Common myeloid progenitor, CD34-positive (primary cell): ENCODE data around the gene PALM2AKAP2.

Source experiments
- CTCF ChIA-PET: fragments of 350-600 bp; sonication (Branson Sonifier 250); formaldehyde crosslinking; loops from one replicate; lab custom pipeline; 2021; ENCODE audit warnings: antibody characterized with exemption; lab: Charles Lee
- POLR2A ChIA-PET: fragments of 350-600 bp; sonication (Branson Sonifier 250); formaldehyde crosslinking; loops from one replicate; lab custom pipeline; 2021; ENCODE audit warnings: antibody characterized with exemption; lab: Charles Lee
- DNase-seq, 3 donors: peaks; one replicate each; pipeline versions ENCODE4 v3.0.0 to v3.0.0-alpha.2; 2013
- H3K27ac ChIP-seq, 2 experiments: 1 replicate in 1 of 2; 2 replicates in 1 of 2; pipeline ENCODE4 v1.7.0; 2013; ENCODE audit warnings: inconsistent platforms in 2 of 2, low read length in 2 of 2, mild to moderate bottlenecking in 2 of 2, low read depth in 1 of 2, moderate library complexity in 1 of 2; ENCODE audit not compliant: severe bottlenecking in 2 of 2, insufficient read depth in 1 of 2, poor library complexity in 1 of 2
- H3K27me3 ChIP-seq, 5 experiments: replicated peaks in 2 of 5; 1 replicate in 3 of 5; 2 replicates in 2 of 5; pipeline versions ENCODE4 v1.6.1 to v1.7.0; 2013; ENCODE audit warnings: low read length in 4 of 5, mild to moderate bottlenecking in 2 of 5, moderate library complexity in 2 of 5, inconsistent platforms in 1 of 5; ENCODE audit not compliant: insufficient read depth in 5 of 5, control insufficient read depth in 4 of 5
- H3K36me3 ChIP-seq, 4 experiments: 1 replicate in 2 of 4; 2 replicates in 2 of 4; pipeline versions ENCODE4 v1.6.1 to v1.7.0; 2013; ENCODE audit warnings: low read length in 3 of 4, control low read depth in 1 of 4, mild to moderate bottlenecking in 1 of 4; ENCODE audit not compliant: control insufficient read depth in 4 of 4, insufficient read depth in 4 of 4
- H3K4me1 ChIP-seq, 4 experiments: 1 replicate in 3 of 4; 2 replicates in 1 of 4; pipeline versions ENCODE4 v1.6.1 to v1.7.1; 2013; ENCODE audit warnings: low read length in 3 of 4, mild to moderate bottlenecking in 3 of 4, control low read depth in 1 of 4, inconsistent platforms in 1 of 4, moderate library complexity in 1 of 4; ENCODE audit not compliant: control insufficient read depth in 4 of 4, insufficient read depth in 4 of 4; ENCODE audit errors: control extremely low read depth in 1 of 4
- H3K4me3 ChIP-seq, 7 experiments: 1 replicate in 4 of 7; 2 replicates in 3 of 7; pipeline versions ENCODE4 v1.5.1 to v1.7.0; 2013; ENCODE audit warnings: mild to moderate bottlenecking in 7 of 7, low read length in 6 of 7, moderate library complexity in 6 of 7, inconsistent platforms in 2 of 7, low read depth in 2 of 7, control low read depth in 1 of 7; ENCODE audit not compliant: insufficient read depth in 4 of 7, control insufficient read depth in 1 of 7; ENCODE audit errors: extremely low read depth in 1 of 7
- H3K9me3 ChIP-seq, 5 experiments: 1 replicate in 4 of 5; 2 replicates in 1 of 5; pipeline versions ENCODE4 v1.6.1 to v1.7.1; 2013; ENCODE audit warnings: low read length in 4 of 5, mild to moderate bottlenecking in 2 of 5, inconsistent platforms in 1 of 5, low read depth in 1 of 5, moderate library complexity in 1 of 5; ENCODE audit not compliant: control insufficient read depth in 4 of 5, insufficient read depth in 2 of 5; ENCODE audit errors: control extremely low read depth in 1 of 5
- WGBS: methylation state at CpG from one replicate; pipeline ENCODE4 v1.1.5; 2013; ENCODE audit not compliant: insufficient coverage; 5-methylcytosine and 5-hydroxymethylcytosine counted together

The PALM2AKAP2 gene

DNA sequence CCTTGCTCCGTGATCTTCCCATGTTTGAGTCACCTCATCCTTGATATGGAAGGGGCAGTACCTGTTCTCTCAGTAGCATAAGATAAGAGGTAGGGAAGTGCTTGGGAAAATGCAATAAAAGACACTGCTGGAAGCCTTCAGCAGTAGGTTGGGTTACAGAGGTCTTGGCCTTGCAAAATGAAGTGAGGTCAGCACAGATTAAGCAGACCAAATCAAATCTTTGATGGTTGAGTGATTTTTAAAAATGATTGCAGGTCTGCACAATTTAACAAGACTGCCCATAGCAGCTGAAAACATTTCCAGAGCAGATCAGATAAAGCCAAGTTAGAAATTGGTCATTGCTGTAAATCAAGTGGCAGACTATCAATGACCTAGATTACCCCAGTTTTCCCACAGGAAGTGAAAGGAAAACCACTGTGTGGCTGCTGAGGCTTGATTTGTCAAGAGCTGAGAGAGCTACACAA is 32.9 kb downstream of the PALM2AKAP2 start:
- Histone ChIP-seq H3K4me3 (no peak overlapping the region), H3K36me3 (no peaks in the 10 kb centered on the region), H3K27me3 (peaks cover 0 to 65% (median 10%) of the 10 kb centered on the region in 5 experiments), H3K9me3 (peaks cover 0 to 4% (median 2%) of the 10 kb centered on the region in 5 experiments), H3K27ac (no peak overlapping the region), H3K4me1 (peaks cover 0 to 6% (median 2%) of the 10 kb centered on the region in 4 experiments)
- ChIA-PET CTCF (no interaction called here), POLR2A (no interaction called here)
- no CpG with 5 or more reads among the region's 1 CpG for WGBS
- DNase-seq = no peak

DNA sequence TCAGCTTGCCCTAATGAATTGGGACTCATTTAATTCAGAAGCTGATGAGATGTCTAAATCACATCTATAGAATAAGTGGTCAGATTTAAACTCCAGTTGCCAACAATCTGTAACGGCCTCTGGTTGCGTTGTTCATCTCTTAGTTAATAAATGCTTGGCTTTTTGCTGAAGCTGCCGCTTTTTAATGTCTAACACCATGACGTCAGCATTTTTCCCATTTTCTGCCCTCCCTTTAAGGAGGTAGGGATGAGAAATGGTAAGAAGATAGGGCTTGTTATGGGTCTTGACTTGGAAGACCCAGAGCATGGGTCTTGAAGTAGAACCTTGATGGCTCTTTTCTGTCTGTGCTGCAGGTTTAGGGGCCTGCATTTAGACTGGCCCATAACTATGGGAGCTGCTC is 33.3 kb downstream of the PALM2AKAP2 start:
- Histone ChIP-seq H3K4me3 (no peak overlapping the region), H3K9me3 (peaks cover 0 to 4% (median 0%) of the 10 kb centered on the region in 5 experiments), H3K27ac (no peak overlapping the region), H3K36me3 (no peaks in the 10 kb centered on the region), H3K4me1 (peaks cover 0 to 6% (median 2%) of the 10 kb centered on the region in 4 experiments), H3K27me3 (peaks cover 0 to 66% (median 10%) of the 10 kb centered on the region in 5 experiments)
- DNase-seq = no peak
- 71% methylated on average over 2 of the region's 4 CpGs for WGBS
- POLR2A ChIA-PET = no interaction called here
- CTCF ChIA-PET = no interaction called here

DNA sequence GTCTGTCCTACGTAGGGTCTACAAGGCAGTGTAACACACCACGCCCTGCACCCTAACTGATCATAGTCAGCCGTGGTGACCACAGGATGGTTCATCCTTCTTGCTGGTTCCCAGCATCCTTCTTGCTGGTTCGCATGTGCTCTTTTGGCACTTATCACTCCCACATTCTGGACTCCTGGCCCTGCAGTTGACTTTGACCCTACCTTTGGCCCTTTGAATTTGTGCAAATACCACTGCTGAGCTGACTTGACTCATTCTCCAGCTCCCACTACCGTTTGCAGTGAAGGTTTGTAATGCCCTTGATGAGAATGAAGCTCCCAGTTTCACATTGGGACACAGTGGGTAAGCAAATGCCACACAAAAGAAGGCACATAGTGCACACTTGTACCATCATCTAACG is 33.8 kb downstream of the PALM2AKAP2 start:
- H3K4me1 ChIP-seq = peaks cover 0 to 6% (median 2%) of the 10 kb centered on the region in 4 experiments
- H3K36me3 ChIP-seq = no peaks in the 10 kb centered on the region
- no peak overlapping the region for H3K27ac ChIP-seq
- DNase-seq = no peak
- WGBS = 97% methylated on average over 5 of the region's 6 CpGs
- peaks cover 0 to 63% (median 14%) of the 10 kb centered on the region in 5 experiments for H3K27me3 ChIP-seq
- POLR2A ChIA-PET = no interaction called here
- H3K9me3 ChIP-seq = peaks cover 0 to 4% (median 0%) of the 10 kb centered on the region in 5 experiments
- no peak overlapping the region for H3K4me3 ChIP-seq
- CTCF ChIA-PET = no interaction called here

DNA sequence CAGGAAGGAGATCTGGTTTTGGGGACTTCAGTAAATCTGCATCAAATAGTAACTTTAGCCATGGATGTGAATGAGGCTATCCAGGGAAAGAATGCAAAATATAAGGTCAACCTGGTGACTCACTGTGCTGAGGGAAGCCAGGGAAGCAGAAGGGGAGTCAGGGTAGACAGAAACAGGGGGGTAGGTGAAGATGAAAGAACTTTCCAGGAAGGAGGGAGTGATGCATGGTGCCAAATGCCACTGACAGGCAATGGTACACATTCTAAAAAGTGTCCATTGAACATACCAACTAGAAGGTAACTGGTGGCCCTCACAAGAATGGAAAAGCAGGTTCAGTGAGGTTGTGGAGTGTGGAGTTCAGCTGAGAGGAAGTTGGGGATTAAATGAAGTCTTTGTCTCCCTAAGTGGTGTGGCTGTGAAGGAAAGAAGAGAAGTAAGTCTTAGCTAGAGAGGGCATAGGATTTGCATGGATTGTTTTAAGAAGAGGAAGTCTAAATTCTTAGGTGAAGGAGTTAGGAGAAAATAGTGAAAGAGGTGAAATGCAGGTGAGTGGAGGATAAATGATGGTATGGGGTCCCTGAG is 35.5 kb downstream of the PALM2AKAP2 start:
- DNase-seq = no peak
- Histone ChIP-seq H3K4me1 (peaks cover 0 to 6% (median 2%) of the 10 kb centered on the region in 4 experiments), H3K27ac (no peak overlapping the region), H3K36me3 (no peaks in the 10 kb centered on the region), H3K4me3 (no peak overlapping the region), H3K9me3 (no peaks in the 10 kb centered on the region), H3K27me3 (peaks cover 0 to 60% (median 14%) of the 10 kb centered on the region in 5 experiments)
- CTCF ChIA-PET = interaction anchor here (1.0 to 3.1 kb wide), 4 partner anchors 95 to 244 kb away, joined by 3 to 41 read pairs (median 4); no protein-coding TSS in a partner anchor
- POLR2A ChIA-PET = no interaction called here

DNA sequence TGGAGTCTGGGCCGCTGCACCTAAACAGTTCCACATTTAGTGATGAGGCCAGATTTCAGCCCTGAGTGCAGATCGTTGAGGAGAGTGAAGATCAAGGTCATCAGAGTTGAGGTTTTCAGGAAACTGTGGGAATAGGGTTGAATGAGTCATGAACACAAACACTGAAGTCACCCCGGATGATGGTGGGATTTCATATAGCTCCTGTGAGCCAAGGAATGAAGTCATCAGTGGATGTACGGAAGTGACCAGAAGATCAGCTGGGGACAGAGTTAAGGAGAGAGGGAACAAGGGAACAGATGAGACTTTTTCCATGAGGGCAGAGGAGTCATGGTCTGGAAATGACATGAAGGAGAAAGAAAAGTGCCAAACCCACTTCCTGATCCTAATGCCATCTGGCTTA is 36.5 kb downstream of the PALM2AKAP2 start:
- Histone ChIP-seq H3K36me3 (no peaks in the 10 kb centered on the region), H3K27ac (no peak overlapping the region), H3K27me3 (peaks cover 0 to 55% (median 14%) of the 10 kb centered on the region in 5 experiments), H3K9me3 (no peaks in the 10 kb centered on the region), H3K4me3 (no peak overlapping the region), H3K4me1 (peaks cover 0 to 6% (median 2%) of the 10 kb centered on the region in 4 experiments)
- whole genome bisulfite sequencing = 62% methylated on average over 4 of the region's 4 CpGs
- CTCF ChIA-PET = interaction anchor here (0.7 to 3.1 kb wide), 10 partner anchors 13 to 248 kb away, joined by 3 to 41 read pairs (median 4); no protein-coding TSS in a partner anchor
- POLR2A ChIA-PET = no interaction called here
- no peak for DNase-seq

- Histone ChIP-seq H3K27ac (no peak overlapping the region), H3K36me3 (no peaks in the 10 kb centered on the region), H3K4me1 (peaks cover 0 to 6% (median 2%) of the 10 kb centered on the region in 4 experiments), H3K4me3 (no peak overlapping the region), H3K9me3 (no peaks in the 10 kb centered on the region), H3K27me3 (peaks cover 0 to 50% (median 14%) of the 10 kb centered on the region in 5 experiments)
- CTCF ChIA-PET = interaction anchor here (0.7 to 3.1 kb wide), 13 partner anchors 13 to 249 kb away, joined by 3 to 41 read pairs (median 4); no protein-coding TSS in a partner anchor
- 77% methylated on average over 4 of the region's 6 CpGs for WGBS
- POLR2A ChIA-PET = no interaction called here
- no peak for DNase-seq
Measured at GRCh38 chr9:109817146-109817845, 37.3 kb downstream of the PALM2AKAP2 start.
